Measurements from ENCODE around the gene MB21D2.
"Not testable (repeated sequence)": the region's sequence is repeated elsewhere in the genome, so short reads cannot be mapped to it uniquely, and the experiment has no call there.

MB21D2 gene

GRCh38 chr3:192858849-192859585 is 58.6 kb downstream of the MB21D2 start:
- DNase-seq (ENCODE audit: insufficient read length, low spot score) (no peak), FAIRE-seq (peak; percentile 48)
- TF ChIP-seq PAX5 (IDR thresholded peaks at IDR 0.05; ENCODE audit: insufficient read depth, low read length, severe bottlenecking) (no peak), TAF1 (IDR thresholded peaks at IDR 0.05; ENCODE audit: low read depth, low read length) (no peak), POU2F2 (IDR thresholded peaks at IDR 0.05; ENCODE audit: low read depth, low read length) (no peak), SPI1 (IDR thresholded peaks at IDR 0.05; ENCODE audit: low read depth, low read length) (no peak), POLR2A (IDR thresholded peaks at IDR 0.05; ENCODE audit: low read depth, low read length) (no peak), POLR2AphosphoS5 (IDR thresholded peaks at IDR 0.05; ENCODE audit: low read depth, low read length) (no peak)

DNA sequence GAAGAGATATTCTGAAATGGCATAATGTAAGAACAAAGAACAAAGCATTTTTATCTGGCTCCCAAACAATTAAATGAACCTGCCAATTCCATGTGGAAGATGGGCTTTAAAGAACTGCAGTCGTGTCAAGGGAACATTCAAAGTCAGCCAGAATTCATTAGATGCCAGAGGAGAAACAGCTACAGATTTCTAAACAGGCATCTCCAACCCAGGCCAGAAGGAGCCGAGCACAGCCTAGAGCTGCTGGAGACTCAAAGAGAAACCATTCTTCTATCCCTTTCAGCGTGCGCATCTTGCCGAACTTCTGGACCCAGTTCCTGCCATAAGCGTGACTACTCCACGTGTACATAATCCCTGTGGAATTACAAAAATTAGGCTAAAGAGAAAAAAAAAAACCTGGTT is 60.4 kb downstream of the MB21D2 start:
- DNase-seq (ENCODE audit: insufficient read length, low spot score) (no peak), FAIRE-seq (no peak)

DNA sequence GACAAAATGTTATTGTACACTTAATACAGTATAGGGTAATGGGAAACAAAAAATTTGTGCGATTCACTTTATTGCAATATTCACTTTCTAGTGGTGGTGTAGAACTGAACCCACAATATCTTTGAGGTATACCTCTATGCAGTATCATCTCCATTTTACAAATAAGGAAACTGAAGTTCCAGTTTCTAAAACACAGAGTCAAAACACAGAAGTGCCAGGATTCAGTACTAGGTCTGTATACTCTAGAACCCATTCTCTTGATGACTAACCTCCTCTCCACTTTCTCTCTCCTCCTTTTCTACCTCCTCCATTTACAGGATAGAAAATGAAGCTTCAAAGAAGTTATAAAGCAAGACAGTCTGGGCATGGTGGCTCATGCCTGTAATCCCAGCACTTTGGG is 62.2 kb downstream of the MB21D2 start:
- DNase-seq (ENCODE audit: insufficient read length, low spot score) (no peak), FAIRE-seq (no peak)
- TF ChIP-seq POLR2A (IDR thresholded peaks at IDR 0.05; ENCODE audit: low read depth, low read length) = no peak
- TF ChIP-seq TAF1 (IDR thresholded peaks at IDR 0.05; ENCODE audit: low read depth, low read length) = no peak
- TF ChIP-seq PAX5 (IDR thresholded peaks at IDR 0.05; ENCODE audit: insufficient read depth, low read length, severe bottlenecking) = no peak
- no peak for TF ChIP-seq POU2F2 (IDR thresholded peaks at IDR 0.05; ENCODE audit: low read depth, low read length)
- no peak for TF ChIP-seq POLR2AphosphoS5 (IDR thresholded peaks at IDR 0.05; ENCODE audit: low read depth, low read length)
- no peak; the same call in 1 of the 2 replicates for TF ChIP-seq SPI1 (IDR thresholded peaks at IDR 0.05; ENCODE audit: low read depth, low read length)

More for the DNA sequence above, 60.4 kb downstream of the MB21D2 start:
- TF ChIP-seq POLR2A (IDR thresholded peaks at IDR 0.05; ENCODE audit: low read depth, low read length) (no peak), POLR2AphosphoS5 (IDR thresholded peaks at IDR 0.05; ENCODE audit: low read depth, low read length) (no peak), TAF1 (IDR thresholded peaks at IDR 0.05; ENCODE audit: low read depth, low read length) (no peak), PAX5 (IDR thresholded peaks at IDR 0.05; ENCODE audit: insufficient read depth, low read length, severe bottlenecking) (no peak), SPI1 (IDR thresholded peaks at IDR 0.05; ENCODE audit: low read depth, low read length) (no peak), POU2F2 (IDR thresholded peaks at IDR 0.05; ENCODE audit: low read depth, low read length) (no peak)

- FAIRE-seq = peak; percentile 68
- no peak for TF ChIP-seq PAX5 (IDR thresholded peaks at IDR 0.05; ENCODE audit: insufficient read depth, low read length, severe bottlenecking)
- TF ChIP-seq SPI1 (IDR thresholded peaks at IDR 0.05; ENCODE audit: low read depth, low read length) = peak; percentile 96
- TF ChIP-seq TAF1 (IDR thresholded peaks at IDR 0.05; ENCODE audit: low read depth, low read length) = no peak
- no peak for TF ChIP-seq POLR2AphosphoS5 (IDR thresholded peaks at IDR 0.05; ENCODE audit: low read depth, low read length)
- no peak for TF ChIP-seq POLR2A (IDR thresholded peaks at IDR 0.05; ENCODE audit: low read depth, low read length)
- no peak for DNase-seq (ENCODE audit: insufficient read length, low spot score)
Observed at GRCh38 chr3:192851821-192852372, 65.8 kb downstream of the MB21D2 start.

GRCh38 chr3:192850451-192850981 is 67.1 kb downstream of the MB21D2 start:
- peak; percentile 83 for FAIRE-seq

GRCh38 chr3:192849821-192850220 is 67.8 kb downstream of the MB21D2 start:
- not testable (repeated sequence) for FAIRE-seq; DNase-seq (ENCODE audit: insufficient read length, low spot score)

More at GRCh38 chr3:192850451-192850981, 67.1 kb downstream of the MB21D2 start:
- DNase-seq (ENCODE audit: insufficient read length, low spot score) = no peak
- TF ChIP-seq POU2F2 (IDR thresholded peaks at IDR 0.05; ENCODE audit: low read depth, low read length) (peak; percentile 69; the same call in 1 of the 2 replicates), POLR2A (IDR thresholded peaks at IDR 0.05; ENCODE audit: low read depth, low read length) (no peak), POLR2AphosphoS5 (IDR thresholded peaks at IDR 0.05; ENCODE audit: low read depth, low read length) (0 out of 2 replicates have a peak, but pooled peaks have one; percentile 31), SPI1 (IDR thresholded peaks at IDR 0.05; ENCODE audit: low read depth, low read length) (peak; percentile 62)

- DNase-seq (ENCODE audit: insufficient read length, low spot score) (no peak), FAIRE-seq (no peak)
- no peak for TF ChIP-seq POLR2A (IDR thresholded peaks at IDR 0.05; ENCODE audit: low read depth, low read length)
- 0 out of 2 replicates have a peak, but pooled peaks have one; percentile 49 for TF ChIP-seq POLR2AphosphoS5 (IDR thresholded peaks at IDR 0.05; ENCODE audit: low read depth, low read length)
- TF ChIP-seq TAF1 (IDR thresholded peaks at IDR 0.05; ENCODE audit: low read depth, low read length) = no peak; the same call in 1 of the 2 replicates
- TF ChIP-seq SPI1 (IDR thresholded peaks at IDR 0.05; ENCODE audit: low read depth, low read length) = peak; percentile 60
- TF ChIP-seq POU2F2 (IDR thresholded peaks at IDR 0.05; ENCODE audit: low read depth, low read length) = peak; percentile 72
Observed at GRCh38 chr3:192848371-192849233, 69.1 kb downstream of the MB21D2 start.

GRCh38 chr3:192847941-192848340 is 69.7 kb downstream of the MB21D2 start:
- FAIRE-seq (no peak), DNase-seq (ENCODE audit: insufficient read length, low spot score) (no peak)
- TF ChIP-seq SPI1 (IDR thresholded peaks at IDR 0.05; ENCODE audit: low read depth, low read length) = no peak
- TF ChIP-seq POU2F2 (IDR thresholded peaks at IDR 0.05; ENCODE audit: low read depth, low read length) = no peak
- TF ChIP-seq POLR2AphosphoS5 (IDR thresholded peaks at IDR 0.05; ENCODE audit: low read depth, low read length) = no peak
- no peak for TF ChIP-seq POLR2A (IDR thresholded peaks at IDR 0.05; ENCODE audit: low read depth, low read length)
- TF ChIP-seq TAF1 (IDR thresholded peaks at IDR 0.05; ENCODE audit: low read depth, low read length) = no peak

GRCh38 chr3:192845526-192845855 is 72.2 kb downstream of the MB21D2 start:
- FAIRE-seq = peak; percentile 38
- no peak for DNase-seq (ENCODE audit: insufficient read length, low spot score)
- no peak for TF ChIP-seq PAX5 (IDR thresholded peaks at IDR 0.05; ENCODE audit: insufficient read depth, low read length, severe bottlenecking)
